Mesenchymal stem cell (in vitro differentiated cells and primary cell): Measurements from ENCODE around the gene CCDC73.
A peak's percentile ranks its signal among the peaks of the same experiment; 100 is the strongest.
"Not testable (repeated sequence)": the region's sequence is repeated elsewhere in the genome, so short reads cannot be mapped to it uniquely, and the experiment has no call there.

ENCODE experiments used
- DNase-seq: peaks from one replicate; pipeline ENCODE4 v3.0.0-alpha.2; 2013
- H2AFZ ChIP-seq: one replicate; pipeline ENCODE4 v1.6.1; 2013; ENCODE audit warnings: low read depth, mild to moderate bottlenecking, control low read depth, inconsistent platforms, low read length, moderate library complexity
- H2AK5ac ChIP-seq: 2 replicates; pipeline ENCODE4 v1.6.1; 2013; ENCODE audit warnings: low read length, moderate library complexity, mild to moderate bottlenecking, inconsistent platforms; ENCODE audit not compliant: severe bottlenecking
- H2BK120ac ChIP-seq: one replicate; pipeline ENCODE4 v1.6.1; 2013; ENCODE audit warnings: low read depth, mild to moderate bottlenecking, inconsistent platforms, low read length, moderate library complexity
- H2BK12ac ChIP-seq, 2 experiments: one replicate each; pipeline ENCODE4 v1.6.1; 2013; ENCODE audit warnings: inconsistent platforms in 2 of 2, low read length in 2 of 2, mild to moderate bottlenecking in 2 of 2, moderate library complexity in 2 of 2, control low read depth in 1 of 2
- H2BK15ac ChIP-seq: one replicate; pipeline ENCODE4 v1.6.1; 2013; ENCODE audit warnings: mild to moderate bottlenecking, low read depth, inconsistent platforms; ENCODE audit not compliant: poor library complexity, severe bottlenecking
- H2BK5ac ChIP-seq: 2 replicates; pipeline ENCODE4 v1.6.1; 2013; ENCODE audit warnings: low read depth, mild to moderate bottlenecking, low read length, control low read depth, inconsistent platforms; ENCODE audit not compliant: poor library complexity, severe bottlenecking
- H3K14ac ChIP-seq, 2 experiments: one replicate each; pipeline ENCODE4 v1.6.1; 2013; ENCODE audit warnings: inconsistent platforms in 2 of 2, low read length in 2 of 2, control low read depth in 1 of 2, mild to moderate bottlenecking in 1 of 2, moderate library complexity in 1 of 2
- H3K18ac ChIP-seq, 2 experiments: one replicate each; pipeline ENCODE4 v1.6.1; 2013; ENCODE audit warnings: inconsistent platforms in 2 of 2, low read length in 2 of 2, control low read depth in 1 of 2, low read depth in 1 of 2, mild to moderate bottlenecking in 1 of 2
- H3K23ac ChIP-seq, 2 experiments: one replicate each; pipeline ENCODE4 v1.6.1; 2013; ENCODE audit warnings: inconsistent platforms in 2 of 2, low read length in 2 of 2, mild to moderate bottlenecking in 2 of 2, moderate library complexity in 2 of 2, control low read depth in 1 of 2
- H3K27ac ChIP-seq: 2 replicates; pipeline ENCODE4 v1.5.1; 2013; ENCODE audit warnings: mild to moderate bottlenecking, moderate library complexity, low read length, control low read depth, inconsistent platforms; ENCODE audit not compliant: poor library complexity, severe bottlenecking
- H3K27me3 ChIP-seq, 2 experiments: 2 replicates each; pipeline versions ENCODE4 v1.6.1 to v1.7.0; 2013; ENCODE audit warnings: low read length in 2 of 2, mild to moderate bottlenecking in 2 of 2, moderate library complexity in 2 of 2, control low read depth in 1 of 2, inconsistent platforms in 1 of 2; ENCODE audit not compliant: control insufficient read depth in 1 of 2, insufficient read depth in 1 of 2
- H3K36me3 ChIP-seq, 2 experiments: 2 replicates each; pipeline versions ENCODE4 v1.6.1 to v1.7.0; 2013; ENCODE audit warnings: low read length in 2 of 2, control low read depth in 1 of 2, inconsistent platforms in 1 of 2, low read depth in 1 of 2, mild to moderate bottlenecking in 1 of 2; ENCODE audit not compliant: insufficient read depth in 2 of 2, control insufficient read depth in 1 of 2
- H3K4ac ChIP-seq, 2 experiments: one replicate each; pipeline ENCODE4 v1.6.1; 2013; ENCODE audit warnings: inconsistent platforms in 2 of 2, low read length in 2 of 2, mild to moderate bottlenecking in 2 of 2, moderate library complexity in 2 of 2, control low read depth in 1 of 2, low read depth in 1 of 2
- H3K4me1 ChIP-seq: 2 replicates; pipeline ENCODE4 v1.6.1; 2013; ENCODE audit warnings: low read depth, low read length, control low read depth; ENCODE audit not compliant: control insufficient read depth, insufficient read depth
- H3K4me2 ChIP-seq: 2 replicates; pipeline ENCODE4 v1.6.1; 2013; ENCODE audit warnings: low read length, mild to moderate bottlenecking, inconsistent platforms; ENCODE audit not compliant: poor library complexity, severe bottlenecking
- H3K4me3 ChIP-seq, 2 experiments: 2 replicates each; pipeline versions ENCODE4 v1.5.1 to v1.7.0; 2013; ENCODE audit warnings: low read length in 2 of 2, mild to moderate bottlenecking in 2 of 2, control low read depth in 1 of 2, low read depth in 1 of 2; ENCODE audit not compliant: insufficient read depth in 1 of 2
- H3K79me1 ChIP-seq: replicated peaks from 2 replicates; pipeline ENCODE4 v1.6.1; 2013; ENCODE audit warnings: mild to moderate bottlenecking, control low read depth, low read length, inconsistent platforms; ENCODE audit not compliant: poor library complexity, severe bottlenecking
- H3K9ac ChIP-seq: 2 replicates; pipeline ENCODE4 v1.7.0; 2013; ENCODE audit warnings: mild to moderate bottlenecking, low read length, moderate library complexity
- H3K9me3 ChIP-seq: 2 replicates; pipeline ENCODE4 v1.7.0; 2013; ENCODE audit warnings: mild to moderate bottlenecking, low read length; ENCODE audit not compliant: control insufficient read depth
- H4K8ac ChIP-seq: one replicate; pipeline ENCODE4 v1.6.1; 2013; ENCODE audit warnings: inconsistent platforms, mild to moderate bottlenecking, low read length, moderate library complexity
- H4K91ac ChIP-seq: one replicate; pipeline ENCODE4 v1.6.1; 2013; ENCODE audit warnings: mild to moderate bottlenecking, low read length, inconsistent platforms
- WGBS: methylation state at CpG from one replicate; pipeline ENCODE4 v1.1.7; 2013; ENCODE audit warnings: mixed read lengths; 5-methylcytosine and 5-hydroxymethylcytosine counted together

Gene CCDC73

DNA sequence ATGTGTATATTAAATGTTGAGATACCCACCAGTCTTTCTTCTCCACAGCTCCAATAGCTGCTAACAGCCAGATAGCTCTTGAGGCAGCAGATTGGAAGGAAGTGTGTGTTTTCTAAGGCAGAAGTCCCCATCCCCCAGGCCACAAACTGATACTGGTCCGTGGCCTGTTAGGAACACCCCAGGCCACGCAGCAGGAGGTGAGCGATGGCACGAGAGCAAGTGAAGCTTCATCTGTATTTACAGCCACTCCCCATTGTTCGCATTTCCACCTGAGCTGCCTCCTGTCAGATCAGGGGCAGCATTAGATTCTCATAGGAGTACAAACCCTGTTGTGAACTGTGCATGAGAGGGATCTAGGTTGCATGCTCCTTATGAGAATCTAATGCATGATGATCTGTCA, 12.7 kb downstream of the CCDC73 start:
- no peaks in the 10 kb centered on the region for H3K79me1 ChIP-seq
- H2BK12ac ChIP-seq = no peak overlapping the region
- WGBS = 77% methylated on average over 5 of the region's 5 CpGs
- no peak overlapping the region for H3K23ac ChIP-seq
- no peaks in the 10 kb centered on the region for H3K4me1 ChIP-seq
- no peak overlapping the region for H2BK5ac ChIP-seq
- H3K27ac ChIP-seq = no peak overlapping the region
- peak overlapping the region in 1 of 2 experiments; percentile 48 for H3K14ac ChIP-seq
- no peak overlapping the region for H3K4ac ChIP-seq
- no peak overlapping the region for H3K18ac ChIP-seq
- no peaks in the 10 kb centered on the region for H3K9me3 ChIP-seq
- no peak overlapping the region for H3K4me3 ChIP-seq
- H3K36me3 ChIP-seq = no peaks in the 10 kb centered on the region
- H4K91ac ChIP-seq = no peak overlapping the region
- H2BK15ac ChIP-seq = no peak overlapping the region
- no peak overlapping the region for H4K8ac ChIP-seq
- no peak overlapping the region for H3K9ac ChIP-seq
- H2AK5ac ChIP-seq = no peak overlapping the region
- H2BK120ac ChIP-seq = no peak overlapping the region
- no peak overlapping the region for H2AFZ ChIP-seq
- no peak overlapping the region for H3K4me2 ChIP-seq
- H3K27me3 ChIP-seq = peaks cover 2 to 4% of the 10 kb centered on the region in 2 experiments
- DNase-seq = no peak

DNA sequence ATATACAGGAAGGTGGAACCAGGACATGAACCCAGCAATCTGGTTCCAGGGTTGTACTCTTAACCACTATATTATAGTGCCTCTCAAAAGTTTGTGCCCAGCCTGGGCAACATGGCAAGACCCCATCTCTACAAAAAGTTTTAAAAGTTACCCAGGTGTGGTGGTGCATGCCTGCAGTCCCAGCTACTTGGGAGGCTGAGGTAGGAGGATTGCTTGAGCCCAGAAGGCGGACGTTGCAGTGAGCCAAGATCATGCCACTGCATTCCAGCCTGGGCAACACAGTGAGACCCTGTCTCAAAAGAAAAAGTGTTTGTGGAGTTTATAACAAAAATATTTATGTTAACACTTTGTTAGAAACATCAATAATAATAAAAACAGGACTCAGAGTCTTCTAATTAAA, 13.6 kb downstream of the CCDC73 start:
- not testable (repeated sequence) for H3K9ac ChIP-seq, H3K14ac ChIP-seq, H3K27me3 ChIP-seq, H3K4ac ChIP-seq, H3K9me3 ChIP-seq, H2AFZ ChIP-seq, H2BK15ac ChIP-seq, H2BK120ac ChIP-seq, H3K4me1 ChIP-seq, H4K8ac ChIP-seq, DNase-seq, H2BK12ac ChIP-seq, H3K23ac ChIP-seq, H3K4me3 ChIP-seq, H4K91ac ChIP-seq, H3K27ac ChIP-seq, H3K79me1 ChIP-seq, H3K36me3 ChIP-seq, H2AK5ac ChIP-seq, H3K18ac ChIP-seq, H2BK5ac ChIP-seq, H3K4me2 ChIP-seq
- WGBS = 75% methylated on average over 2 of the region's 2 CpGs

- Histone ChIP-seq H3K9me3 (no peaks in the 10 kb centered on the region), H2BK12ac (no peak overlapping the region), H3K36me3 (no peaks in the 10 kb centered on the region), H2BK5ac (no peak overlapping the region), H2AFZ (no peak overlapping the region), H3K9ac (no peak overlapping the region), H4K91ac (no peak overlapping the region), H3K4ac (no peak overlapping the region), H3K4me2 (no peak overlapping the region), H2BK15ac (no peak overlapping the region), H2BK120ac (no peak overlapping the region), H3K4me1 (no peaks in the 10 kb centered on the region), H3K27ac (no peak overlapping the region), H2AK5ac (no peak overlapping the region), H4K8ac (no peak overlapping the region), H3K4me3 (no peak overlapping the region), H3K18ac (no peak overlapping the region), H3K27me3 (peaks cover 2 to 4% of the 10 kb centered on the region in 2 experiments), H3K79me1 (no peaks in the 10 kb centered on the region), H3K14ac (no peak overlapping the region), H3K23ac (no peak overlapping the region)
- DNase-seq = no peak
These were observed 15.3 kb downstream of the CCDC73 start for GRCh38 chr11:32779136-32779535.

- no peak overlapping the region for H2AK5ac ChIP-seq
- no peak overlapping the region for H2BK12ac ChIP-seq
- no peak overlapping the region for H4K91ac ChIP-seq
- no peaks in the 10 kb centered on the region for H3K79me1 ChIP-seq
- no peak overlapping the region for H2AFZ ChIP-seq
- H3K36me3 ChIP-seq = no peaks in the 10 kb centered on the region
- DNase-seq = no peak
- WGBS = 81% methylated on average over 2 of the region's 2 CpGs
- no peaks in the 10 kb centered on the region for H3K27me3 ChIP-seq
- no peak overlapping the region for H3K14ac ChIP-seq
- no peak overlapping the region for H3K18ac ChIP-seq
- no peaks in the 10 kb centered on the region for H3K9me3 ChIP-seq
- H3K4me2 ChIP-seq = no peak overlapping the region
- H2BK15ac ChIP-seq = no peak overlapping the region
- H3K4me3 ChIP-seq = peak overlapping the region in 1 of 2 experiments; percentile 46
- H3K23ac ChIP-seq = no peak overlapping the region
- H3K27ac ChIP-seq = no peak overlapping the region
- no peaks in the 10 kb centered on the region for H3K4me1 ChIP-seq
- no peak overlapping the region for H4K8ac ChIP-seq
- H2BK5ac ChIP-seq = no peak overlapping the region
- no peak overlapping the region for H2BK120ac ChIP-seq
- no peak overlapping the region for H3K4ac ChIP-seq
- H3K9ac ChIP-seq = peak overlapping the region; percentile 36
These were observed 18.6 kb downstream of the CCDC73 start for GRCh38 chr11:32775908-32776307.
